Transverse colon (tissue), 4 donors: Measurements from ENCODE around the gene DLL4. TPM values are rescaled to one million over a fixed set of nuclear protein-coding genes. Genes with fewer than 3 reads are reported as not detected.
"Not testable (repeated sequence)": the region's sequence is repeated elsewhere in the genome, so short reads cannot be mapped to it uniquely, and the experiment has no call there.

ENCODE experiments used
- DNase-seq: peaks from one replicate; pipeline ENCODE4 v3.0.0-alpha.2; 2019
- H3K27ac ChIP-seq, 4 donors: fragments of 200-600 bp; sonication (generic); 2 replicates each; pipeline ENCODE4 v1.5.1; 2016 to 2018; ENCODE audit warnings: inconsistent platforms in 4 of 4
- H3K27me3 ChIP-seq: fragments of 200-600 bp; sonication (generic); 2 replicates; pipeline ENCODE4 v1.5.1; 2017; ENCODE audit warnings: inconsistent platforms
- H3K36me3 ChIP-seq, 4 donors: fragments of 200-600 bp; sonication (generic); 2 replicates each; pipeline ENCODE4 v1.5.1; 2017 to 2019; ENCODE audit warnings: inconsistent platforms in 4 of 4
- H3K4me1 ChIP-seq, 4 donors: fragments of 200-600 bp; sonication (generic); 2 replicates each; pipeline ENCODE4 v1.5.1; 2017 to 2020; ENCODE audit warnings: inconsistent platforms in 4 of 4
- H3K4me3 ChIP-seq, 4 donors: fragments of 200-600 bp; sonication (generic); 1 replicate in 1 of 4; 2 replicates in 3 of 4; pipeline versions ENCODE4 v1.5.1 to v1.6.1; 2017 to 2019; ENCODE audit warnings: inconsistent platforms in 4 of 4
- H3K9me3 ChIP-seq, 2 donors: fragments of 200-600 bp; sonication (generic); 2 replicates each; pipeline ENCODE4 v1.5.1; 2017 to 2019; ENCODE audit warnings: inconsistent platforms in 2 of 2
- CTCF ChIP-seq, 5 experiments: fragments of 200-600 bp in 3 of 5; fragments of 450-650 bp in 2 of 5; sonication (generic) in 3 of 5; IDR thresholded peaks; 1 replicate in 2 of 5; 2 replicates in 3 of 5; pipeline ENCODE4 v1.5.1; 2016 to 2017; ENCODE audit warnings: antibody characterized with exemption in 5 of 5, inconsistent platforms in 3 of 5, mild to moderate bottlenecking in 2 of 5, moderate library complexity in 1 of 5
- EP300 ChIP-seq: sonication (generic); formaldehyde crosslinking; IDR thresholded peaks from one replicate; pipeline ENCODE4 v1.6.1; 2017; ENCODE audit warnings: antibody characterized with exemption, low read depth
- POLR2A ChIP-seq: fragments of 450-650 bp; IDR thresholded peaks from one replicate; pipeline ENCODE4 v1.6.1; 2016; ENCODE audit warnings: antibody characterized with exemption, mild to moderate bottlenecking, moderate library complexity
- POLR2AphosphoS5 ChIP-seq, 3 donors: sonication (generic); formaldehyde crosslinking; IDR thresholded peaks; one replicate each; pipeline ENCODE4 v1.6.1; 2016; ENCODE audit warnings: antibody characterized with exemption in 3 of 3
- WGBS, 2 donors: methylation state at CpG; one replicate each; pipeline ENCODE4 v1.1.5; 2018; ENCODE audit warnings: low coverage in 1 of 2; 5-methylcytosine and 5-hydroxymethylcytosine counted together
- in situ Hi-C, 4 donors: fragments of 200-750 bp; cut with MboI; loops; one replicate each; pipeline versions ENCODE4 v1.15.0 to v1.15.1; 2017; ENCODE audit warnings: low sequenced_read_pairs in 3 of 4, low pct_ligation_motif_present in 1 of 4, low pct_unique_long_range_greater_than_20kb in 1 of 4
- intact Hi-C: fragments of 100-400 bp; cut with DNase I; formaldehyde crosslinking; loops from one replicate; pipeline ENCODE4 v1.15.1; 2023; ENCODE audit warnings: low total_unique reads
- total RNA-seq, 4 donors: library from RNA; depleted of rRNA; stranded (reverse); fragments of >200 nt; gene quantifications; one replicate each; pipeline ENCODE4 v1.1.0, GENCODE V29; 2016

The DLL4 gene
- total RNA-seq, 4 donors from 2014 or later, result 1.5 to 14.2 (median 10.2) TPM

DNA sequence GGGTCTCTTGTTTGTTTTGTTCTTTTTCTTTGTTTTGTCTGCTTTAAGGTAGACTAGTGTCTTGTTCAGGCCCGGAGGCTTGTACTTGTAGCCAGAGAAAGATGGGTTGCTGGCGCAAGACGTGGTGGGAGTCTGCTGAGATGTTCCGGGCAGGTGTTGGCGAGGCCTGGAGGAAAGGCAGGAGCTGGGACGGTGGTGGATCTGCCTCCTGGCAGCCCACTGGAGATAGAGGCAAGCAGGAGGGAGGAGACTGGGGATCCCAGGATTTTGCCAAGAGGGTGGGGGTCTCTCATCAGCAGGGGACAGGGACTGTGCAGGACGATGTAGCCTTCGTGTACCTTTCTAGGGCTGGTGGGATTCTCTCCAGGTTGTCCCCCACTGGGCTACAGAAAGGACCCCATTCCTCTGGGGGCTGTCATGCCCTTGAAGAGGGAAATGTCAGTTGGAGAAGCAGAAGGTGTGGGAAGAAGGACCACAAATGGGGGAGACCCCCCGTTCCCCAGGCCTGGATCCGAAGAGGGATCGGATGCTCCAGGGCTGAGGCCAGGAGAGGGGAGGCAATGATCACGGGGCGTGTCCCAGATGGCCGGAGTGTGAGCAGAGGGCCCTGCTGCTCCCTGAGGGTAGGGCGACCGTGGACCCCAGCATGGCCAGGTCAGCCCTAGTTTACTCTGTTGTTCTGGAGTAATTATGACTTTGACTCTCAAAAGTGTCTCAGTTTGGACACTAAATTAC lies 31.2 kb downstream of the DLL4 start:
- Histone ChIP-seq H3K9me3 (no peaks in the 10 kb centered on the region), H3K4me3 (no peak overlapping the region), H3K4me1 (peaks cover 2 to 22% (median 11%) of the 10 kb centered on the region in 4 donors), H3K27me3 (no peaks in the 10 kb centered on the region), H3K36me3 (no peaks in the 10 kb centered on the region), H3K27ac (peak overlapping the region in 3 of 4 donors; percentile 65 to 72 (median 65))
- DNase-seq, result no peak
- WGBS, 2 donors, result 83 to 97% methylated on average over 5 to 16 of the region's 16 CpGs
- no peak for TF ChIP-seq POLR2A
- TF ChIP-seq POLR2AphosphoS5 (IDR thresholded peaks at IDR 0.05), result no peak
- TF ChIP-seq CTCF (IDR thresholded peaks at IDR 0.05), result no peak
- no peak for TF ChIP-seq EP300
- in situ Hi-C loops (no loop called here), intact Hi-C loops (no loop called here)

- Histone ChIP-seq H3K9me3 (no peaks in the 10 kb centered on the region), H3K27ac (peak overlapping the region in 3 of 4 donors; percentile 65 to 72 (median 65)), H3K4me1 (peaks cover 2 to 22% (median 11%) of the 10 kb centered on the region in 4 donors), H3K4me3 (no peak overlapping the region), H3K36me3 (no peaks in the 10 kb centered on the region), H3K27me3 (no peaks in the 10 kb centered on the region)
- in situ Hi-C loops, result no loop called here
- peak; percentile 59 for TF ChIP-seq POLR2A
- TF ChIP-seq POLR2AphosphoS5 (IDR thresholded peaks at IDR 0.05), result peak in 1 of 3 donors; percentile 43
- peak in 2 of 5 experiments; percentile 15 to 30 for TF ChIP-seq CTCF (IDR thresholded peaks at IDR 0.05)
- no peak for TF ChIP-seq EP300
- whole genome bisulfite sequencing, 2 donors, result 53 to 57% methylated on average over 3 to 11 of the region's 11 CpGs
- intact Hi-C loops, result no loop called here
- peak; percentile 79 for DNase-seq
Observed at GRCh38 chr15:40960925-40961324, 31.8 kb downstream of the DLL4 start.

DNA sequence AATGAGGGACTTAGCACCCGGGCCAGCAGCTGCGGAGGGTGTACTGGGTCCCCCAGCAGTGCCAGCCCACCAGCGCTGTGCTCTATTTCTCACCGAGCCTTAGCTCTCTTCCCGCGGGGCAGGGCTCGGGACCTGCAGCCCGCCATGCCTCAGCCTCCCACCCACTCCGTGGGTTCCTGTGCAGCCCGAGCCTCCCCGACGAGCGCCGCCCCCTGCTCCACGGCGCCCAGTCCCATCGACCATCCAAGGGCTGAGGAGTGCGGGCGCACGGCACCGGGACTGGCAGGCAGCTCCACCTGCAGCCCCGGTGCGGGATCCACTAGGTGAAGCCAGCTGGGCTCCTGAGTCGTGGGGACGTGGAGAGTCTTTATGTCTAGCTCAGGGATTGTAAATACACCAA lies 32.6 kb downstream of the DLL4 start:
- H3K9me3 ChIP-seq, in situ Hi-C loops, H3K36me3 ChIP-seq, H3K27me3 ChIP-seq, DNase-seq, intact Hi-C loops, H3K27ac ChIP-seq, H3K4me3 ChIP-seq: not testable (repeated sequence)
- peaks cover 2 to 22% (median 10%) of the 10 kb centered on the region in 4 donors for H3K4me1 ChIP-seq
- 98% methylated on average over 18 of the region's 25 CpGs; no CpG with 5 or more reads in 1 of the 2 donors for WGBS, 2 donors

- in situ Hi-C loops, H3K9me3 ChIP-seq, H3K36me3 ChIP-seq, DNase-seq, H3K4me3 ChIP-seq, intact Hi-C loops, H3K27me3 ChIP-seq, H3K27ac ChIP-seq: not testable (repeated sequence)
- peaks cover 2 to 17% (median 7%) of the 10 kb centered on the region in 4 donors for H3K4me1 ChIP-seq
- 96% methylated on average over 14 of the region's 14 CpGs; no CpG with 5 or more reads in 1 of the 2 donors for whole genome bisulfite sequencing, 2 donors
Observed at GRCh38 chr15:40962317-40962716, 33.2 kb downstream of the DLL4 start.

- TF ChIP-seq CTCF (IDR thresholded peaks at IDR 0.05), result no peak
- in situ Hi-C loops, result no loop called here
Observed at GRCh38 chr15:40963201-40963600, 34.1 kb downstream of the DLL4 start.

More at GRCh38 chr15:40963201-40963600, 34.1 kb downstream of the DLL4 start:
- no peak for DNase-seq
- H3K4me1 ChIP-seq, result peaks cover 2 to 11% (median 6%) of the 10 kb centered on the region in 4 donors
- no peaks in the 10 kb centered on the region for H3K36me3 ChIP-seq
- no peak overlapping the region for H3K27ac ChIP-seq
- H3K4me3 ChIP-seq, result no peak overlapping the region
- intact Hi-C loops, result no loop called here
- no peaks in the 10 kb centered on the region for H3K27me3 ChIP-seq
- 89 to 92% methylated on average over 2 to 12 of the region's 12 CpGs for WGBS, 2 donors
- no peaks in the 10 kb centered on the region for H3K9me3 ChIP-seq
